ENCODE data around the gene SH2D3A. TPM values are rescaled to one million over a fixed set of nuclear protein-coding genes. Genes with fewer than 3 reads are reported as not detected.

SH2D3A gene
- total and polyA plus RNA-seq, 2 of the 8 experiments (the other 6 are each of a cell fraction or from before 2014, with no cell fraction given), result 14.5 to 22.1 TPM

DNA sequence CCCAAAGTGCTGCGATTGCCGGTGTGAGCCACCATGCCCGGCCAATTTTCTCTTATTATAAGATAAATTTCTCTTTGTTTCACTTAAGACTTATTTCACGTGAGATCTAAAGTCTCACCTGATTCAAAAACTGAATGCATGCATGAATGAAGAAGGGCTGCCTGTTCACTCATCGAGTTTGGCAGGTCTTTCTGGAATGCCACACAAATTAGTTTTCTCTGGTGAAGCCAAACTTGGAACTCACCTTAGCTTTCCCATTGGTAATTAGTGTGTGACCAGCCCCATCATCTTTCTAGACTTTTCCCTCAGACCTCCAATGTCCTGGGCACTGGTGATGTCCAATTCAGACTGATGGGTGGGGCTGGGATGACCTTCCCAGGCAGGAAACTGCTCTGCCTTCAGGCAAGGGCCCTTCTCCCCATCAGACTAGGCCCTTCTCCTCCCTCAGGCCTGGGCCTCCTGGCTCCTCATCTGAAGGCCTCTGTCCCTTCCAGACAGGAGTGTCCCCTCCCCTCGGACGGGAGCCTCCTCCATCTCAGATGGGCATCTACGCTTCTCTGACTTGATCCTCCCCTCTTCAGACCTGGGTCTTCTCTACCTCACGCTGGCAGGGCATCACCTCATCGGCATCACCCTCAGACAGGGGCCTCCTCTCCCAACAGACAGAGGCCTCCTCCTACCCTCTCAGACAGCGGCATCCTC lies 61.2 kb downstream of the SH2D3A start:
- no peak overlapping the region for H3K27ac ChIP-seq (ENCODE audit: low read depth, low read length)
- no peak overlapping the region for H2BK15ac ChIP-seq (ENCODE audit: low read length)
- H2BK20ac ChIP-seq (ENCODE audit: low read length), result no peak overlapping the region
- H4K8ac ChIP-seq (ENCODE audit: extremely low read depth, insufficient read depth, low read length), result no peak overlapping the region
- no peak overlapping the region for H4K5ac ChIP-seq (ENCODE audit: insufficient read length, low read depth, low read length)
- H2AFZ ChIP-seq (ENCODE audit: low read length), result no peak overlapping the region
- no peak overlapping the region for H2BK5ac ChIP-seq (ENCODE audit: low read depth, low read length)
- H4K91ac ChIP-seq (replicated peaks; ENCODE audit: insufficient read length, low read length), result no peak overlapping the region
- FAIRE-seq, result no peak
- H2BK120ac ChIP-seq (replicated peaks; ENCODE audit: low read depth, low read length), result no peak overlapping the region
- peaks cover 0 to 8% (median 1%) of the 10 kb centered on the region in 4 experiments; a peak in 4 of 7 replicates for H3K4me1 ChIP-seq (replicated peaks in 1 of 4; ENCODE audit: control insufficient read depth in 3 of 4, insufficient read depth in 4 of 4, low read length in 3 of 4)
- no peak overlapping the region for H2BK12ac ChIP-seq (ENCODE audit: low read depth, low read length)
- peaks cover 9% of the 10 kb centered on the region for H3K23me2 ChIP-seq (ENCODE audit: low read depth, low read length)
- H3K4me3 ChIP-seq (ENCODE audit: extremely low read depth in 1 of 4, insufficient read depth in 2 of 4, low read depth in 3 of 4, low read length in 4 of 4), result no peak overlapping the region
- no peaks in the 10 kb centered on the region for H3K79me1 ChIP-seq (ENCODE audit: low read depth, low read length)
- no peak overlapping the region for H3K9ac ChIP-seq (replicated peaks in 1 of 4; ENCODE audit: extremely low read depth in 1 of 4, low read depth in 3 of 4, low read length in 3 of 4)
- no peak overlapping the region for H3K14ac ChIP-seq (ENCODE audit: insufficient read length)
- H3K56ac ChIP-seq (replicated peaks; ENCODE audit: insufficient read length, low read depth, low read length), result no peak overlapping the region
- no peak overlapping the region for H3K23ac ChIP-seq (ENCODE audit: insufficient read length)
- ChIA-PET POLR2A (ENCODE audit: partially characterized antibody) (no interaction called here), CTCF (ENCODE audit: partially characterized antibody) (no interaction called here)
- H3K79me2 ChIP-seq (ENCODE audit: control insufficient read depth in 1 of 2, insufficient read depth in 2 of 2, low read length in 2 of 2), result no peaks in the 10 kb centered on the region
- H3K18ac ChIP-seq (ENCODE audit: extremely low read depth, low read length), result no peak overlapping the region
- DNase-seq (ENCODE audit: low read depth in 1 of 2, low spot score in 2 of 2), result no peak
- 91% methylated on average over 10 of the region's 11 CpGs; no CpG with 5 or more reads in 1 of the 2 experiments for WGBS, 2 experiments (ENCODE audit: extremely low coverage in 1 of 2, insufficient coverage in 1 of 2, insufficient read length in 1 of 2, insufficient replicate concordance in 2 of 2, low coverage in 1 of 2, low lambda C conversion rate in 2 of 2, missing lambda C conversion rate in 1 of 2)
- no peak overlapping the region for H3K4ac ChIP-seq (replicated peaks; ENCODE audit: insufficient read length, low read depth, low read length)
- H3K27me3 ChIP-seq (replicated peaks in 1 of 4; ENCODE audit: control insufficient read depth in 3 of 4, extremely low read depth in 1 of 4, insufficient read depth in 3 of 4, low read length in 3 of 4), result peaks cover 0 to 14% (median 10%) of the 10 kb centered on the region in 4 experiments; a peak in 5 of 7 replicates
- H3K9me3 ChIP-seq (ENCODE audit: insufficient read depth in 2 of 2, low read depth in 1 of 2, low read length in 1 of 2), result no peaks in the 10 kb centered on the region
- no peaks in the 10 kb centered on the region for H3K36me3 ChIP-seq (ENCODE audit: control insufficient read depth in 2 of 4, insufficient read depth in 4 of 4, low read length in 3 of 4)
- no peak overlapping the region for H3K4me2 ChIP-seq (ENCODE audit: insufficient read depth in 1 of 2, low read depth in 2 of 2, low read length in 2 of 2)
- no peak overlapping the region for H2AK5ac ChIP-seq (ENCODE audit: low read depth, low read length)
- no peaks in the 10 kb centered on the region for H4K20me1 ChIP-seq (replicated peaks in 1 of 2; ENCODE audit: control insufficient read depth in 1 of 2, insufficient read depth in 2 of 2, low read length in 2 of 2)
- TF ChIP-seq, protein P1, sequence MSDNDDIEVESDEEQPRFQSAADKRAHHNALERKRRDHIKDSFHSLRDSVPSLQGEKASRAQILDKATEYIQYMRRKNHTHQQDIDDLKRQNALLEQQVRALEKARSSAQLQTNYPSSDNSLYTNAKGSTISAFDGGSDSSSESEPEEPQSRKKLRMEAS (IDR thresholded peaks at IDR 0.05), result no peak
- no peak for TF ChIP-seq SP4 (IDR thresholded peaks at IDR 0.05; ENCODE audit: low read length)
- no peak for TF ChIP-seq ASH2L (IDR thresholded peaks at IDR 0.05; ENCODE audit: low read length)
- no peak for TF ChIP-seq SP2 (IDR thresholded peaks at IDR 0.05; ENCODE audit: low read length)
- TF ChIP-seq EZH2 (IDR thresholded peaks at IDR 0.05; ENCODE audit: low read depth, low read length, severe bottlenecking), result no peak
- TF ChIP-seq MAFK (IDR thresholded peaks at IDR 0.05; ENCODE audit: low read depth, low read length), result no peak
- no peak for TF ChIP-seq CHD1 (IDR thresholded peaks at IDR 0.05; ENCODE audit: low read depth, low read length)
- TF ChIP-seq, protein P2, sequence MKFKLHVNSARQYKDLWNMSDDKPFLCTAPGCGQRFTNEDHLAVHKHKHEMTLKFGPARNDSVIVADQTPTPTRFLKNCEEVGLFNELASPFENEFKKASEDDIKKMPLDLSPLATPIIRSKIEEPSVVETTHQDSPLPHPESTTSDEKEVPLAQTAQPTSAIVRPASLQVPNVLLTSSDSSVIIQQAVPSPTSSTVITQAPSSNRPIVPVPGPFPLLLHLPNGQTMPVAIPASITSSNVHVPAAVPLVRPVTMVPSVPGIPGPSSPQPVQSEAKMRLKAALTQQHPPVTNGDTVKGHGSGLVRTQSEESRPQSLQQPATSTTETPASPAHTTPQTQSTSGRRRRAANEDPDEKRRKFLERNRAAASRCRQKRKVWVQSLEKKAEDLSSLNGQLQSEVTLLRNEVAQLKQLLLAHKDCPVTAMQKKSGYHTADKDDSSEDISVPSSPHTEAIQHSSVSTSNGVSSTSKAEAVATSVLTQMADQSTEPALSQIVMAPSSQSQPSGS (IDR thresholded peaks at IDR 0.05; ENCODE audit: low read length), result no peak
- no peak for TF ChIP-seq RNF2 (IDR thresholded peaks at IDR 0.05; ENCODE audit: borderline replicate concordance, low read depth, low read length, missing control alignments, poor library complexity, severe bottlenecking)

Measured in H1 (cell line).